ENCODE results near the gene TMEM271. TPM values are rescaled to one million over a fixed set of nuclear protein-coding genes. Genes with fewer than 3 reads are reported as not detected.

TMEM271 gene
- total RNA-seq, 1 donor from 2014 or later = 0.25 TPM

GRCh38 chr4:570754-571153 is 5.3 kb downstream of the TMEM271 start:
- DNase-seq (ENCODE audit: extremely low spot score in 2 of 2) = no peak
- Histone ChIP-seq H3K4me3 (no peak overlapping the region), H3K9me3 (no peaks in the 10 kb centered on the region), H3K36me3 (no peaks in the 10 kb centered on the region), H3K4me1 (no peaks in the 10 kb centered on the region), H3K27ac (no peak overlapping the region), H3K27me3 (peaks cover 7% of the 10 kb centered on the region)
- intact Hi-C loops (cut with DNase I) = no loop called here
- TF ChIP-seq POLR2AphosphoS5 (IDR thresholded peaks at IDR 0.05; ENCODE audit: insufficient read depth in 1 of 2, low read depth in 1 of 2) = no peak
- TF ChIP-seq CTCF (IDR thresholded peaks at IDR 0.05) = no peak
- no peak for TF ChIP-seq POLR2A (IDR thresholded peaks at IDR 0.05)

- no peak for TF ChIP-seq POLR2AphosphoS5 (IDR thresholded peaks at IDR 0.05; ENCODE audit: insufficient read depth in 1 of 2, low read depth in 1 of 2)
- TF ChIP-seq POLR2A (IDR thresholded peaks at IDR 0.05) = no peak
- TF ChIP-seq CTCF (IDR thresholded peaks at IDR 0.05) = no peak
- intact Hi-C loops (cut with DNase I) = no loop called here
- no peak for DNase-seq (ENCODE audit: extremely low spot score in 2 of 2)
Measured at GRCh38 chr4:569958-570667, 6.0 kb downstream of the TMEM271 start.

GRCh38 chr4:568962-569361 is 7.1 kb downstream of the TMEM271 start:
- Histone ChIP-seq H3K4me3 (no peak overlapping the region), H3K36me3 (no peaks in the 10 kb centered on the region), H3K27me3 (peaks cover 4% of the 10 kb centered on the region), H3K27ac (no peak overlapping the region), H3K4me1 (no peaks in the 10 kb centered on the region), H3K9me3 (no peaks in the 10 kb centered on the region)
- no peak for DNase-seq (ENCODE audit: extremely low spot score in 2 of 2)
- no peak for TF ChIP-seq POLR2A (IDR thresholded peaks at IDR 0.05)
- no peak for TF ChIP-seq POLR2AphosphoS5 (IDR thresholded peaks at IDR 0.05; ENCODE audit: insufficient read depth in 1 of 2, low read depth in 1 of 2)
- TF ChIP-seq CTCF (IDR thresholded peaks at IDR 0.05) = no peak
- intact Hi-C loops (cut with DNase I) = no loop called here

More at GRCh38 chr4:569958-570667, 6.0 kb downstream of the TMEM271 start:
- Histone ChIP-seq H3K27ac (no peak overlapping the region), H3K9me3 (no peaks in the 10 kb centered on the region), H3K4me3 (no peak overlapping the region), H3K36me3 (no peaks in the 10 kb centered on the region), H3K4me1 (no peaks in the 10 kb centered on the region), H3K27me3 (peaks cover 7% of the 10 kb centered on the region)

GRCh38 chr4:568351-568652 is 7.8 kb downstream of the TMEM271 start:
- no peaks in the 10 kb centered on the region for H3K36me3 ChIP-seq
- no peak overlapping the region for H3K4me3 ChIP-seq
- no peak for DNase-seq (ENCODE audit: extremely low spot score in 2 of 2)
- H3K9me3 ChIP-seq = no peaks in the 10 kb centered on the region
- no peaks in the 10 kb centered on the region for H3K4me1 ChIP-seq
- intact Hi-C loops (cut with DNase I) = no loop called here
- no peaks in the 10 kb centered on the region for H3K27me3 ChIP-seq
- H3K27ac ChIP-seq = no peak overlapping the region
- no peak for TF ChIP-seq POLR2A (IDR thresholded peaks at IDR 0.05)
- TF ChIP-seq POLR2AphosphoS5 (IDR thresholded peaks at IDR 0.05; ENCODE audit: insufficient read depth in 1 of 2, low read depth in 1 of 2) = no peak
- no peak for TF ChIP-seq CTCF (IDR thresholded peaks at IDR 0.05)

GRCh38 chr4:567457-568350 is 8.4 kb downstream of the TMEM271 start:
- no peak for TF ChIP-seq CTCF (IDR thresholded peaks at IDR 0.05)
- no peak for TF ChIP-seq POLR2A (IDR thresholded peaks at IDR 0.05)
- no peak for TF ChIP-seq POLR2AphosphoS5 (IDR thresholded peaks at IDR 0.05; ENCODE audit: insufficient read depth in 1 of 2, low read depth in 1 of 2)
- no peaks in the 10 kb centered on the region for H3K27me3 ChIP-seq

More at GRCh38 chr4:567457-568350, 8.4 kb downstream of the TMEM271 start:
- intact Hi-C loops (cut with DNase I) = no loop called here
- no peaks in the 10 kb centered on the region for H3K36me3 ChIP-seq
- no peaks in the 10 kb centered on the region for H3K4me1 ChIP-seq
- no peak overlapping the region for H3K4me3 ChIP-seq
- no peak overlapping the region for H3K27ac ChIP-seq
- no peaks in the 10 kb centered on the region for H3K9me3 ChIP-seq
- DNase-seq (ENCODE audit: extremely low spot score in 2 of 2) = no peak
